Lung (tissue), 16 donors: ENCODE data around the gene FBXL12. TPM values are rescaled to one million over a fixed set of nuclear protein-coding genes. Genes with fewer than 3 reads are reported as not detected.

Source experiments
- ATAC-seq: fragments of 200-7000 bp; cut with Tn5 transposase; one replicate; pipeline ENCODE4 v1.9.1; 2020; ENCODE audit warnings: moderate number of reproducible peaks; ENCODE audit not compliant: insufficient read depth, low FRiP score
- DNase-seq, 3 donors: peaks; one replicate each; pipeline ENCODE4 v3.0.0-alpha.2; 2013 to 2017
- H3K27ac ChIP-seq, 2 donors: one replicate each; pipeline ENCODE4 v1.5.1; 2013; ENCODE audit warnings: mild to moderate bottlenecking in 2 of 2, moderate library complexity in 2 of 2, control low read depth in 1 of 2, inconsistent platforms in 1 of 2, low read depth in 1 of 2, low read length in 1 of 2
- H3K27me3 ChIP-seq, 3 donors: one replicate each; pipeline ENCODE4 v1.5.1; 2013; ENCODE audit warnings: low read length in 2 of 3; ENCODE audit not compliant: control insufficient read depth in 3 of 3, insufficient read depth in 3 of 3
- H3K36me3 ChIP-seq, 4 donors: one replicate each; pipeline ENCODE4 v1.5.1; 2013; ENCODE audit warnings: low read length in 4 of 4, mild to moderate bottlenecking in 1 of 4, moderate library complexity in 1 of 4; ENCODE audit not compliant: control insufficient read depth in 4 of 4, insufficient read depth in 4 of 4
- H3K4me1 ChIP-seq, 5 donors: one replicate each; pipeline ENCODE4 v1.5.1; 2013; ENCODE audit warnings: low read length in 5 of 5, mild to moderate bottlenecking in 2 of 5, moderate library complexity in 1 of 5; ENCODE audit not compliant: control insufficient read depth in 5 of 5, insufficient read depth in 5 of 5
- H3K4me3 ChIP-seq: one replicate; pipeline ENCODE4 v1.5.1; 2013; ENCODE audit warnings: mild to moderate bottlenecking, control low read depth, moderate library complexity
- H3K9ac ChIP-seq, 2 donors: one replicate each; pipeline ENCODE4 v1.5.1; 2013; ENCODE audit warnings: low read length in 2 of 2, control low read depth in 1 of 2; ENCODE audit not compliant: insufficient read depth in 1 of 2
- H3K9me3 ChIP-seq, 4 donors: one replicate each; pipeline ENCODE4 v1.5.1; 2013; ENCODE audit warnings: low read length in 3 of 4, mild to moderate bottlenecking in 1 of 4, moderate library complexity in 1 of 4; ENCODE audit not compliant: control insufficient read depth in 4 of 4, insufficient read depth in 3 of 4
- CTCF ChIP-seq: IDR thresholded peaks from 2 replicates; pipeline ENCODE4 v1.5.1; 2012; ENCODE audit warnings: mild to moderate bottlenecking; ENCODE audit errors: control extremely low read depth, extremely low read depth
- WGBS, 2 donors: extraction: QIAGEN DNeasy Blood & Tissue Kit; methylation state at CpG; one replicate each; pipeline ENCODE4 v1.1.7; 2013; 5-methylcytosine and 5-hydroxymethylcytosine counted together
- long read RNA-seq, 5 donors: transcript quantifications; one replicate each; lab custom pipeline, GENCODE V29; 2026
- polyA plus RNA-seq, 2 donors: library from polyadenylated mRNA; stranded (reverse); fragments of 200-250 nt; gene quantifications; one replicate each; pipeline ENCODE4 v1.2.1, GENCODE V29; 2013
- total RNA-seq, 2 donors: library from RNA; depleted of rRNA in 1 of 2; stranded (reverse); fragments of >200 nt in 1 of 2; gene quantifications; one replicate each; pipeline ENCODE4 v1.2.1, GENCODE V29; 2014 to 2021
- donor health status: control.
- donor health status: control.
- donor health status: Bipolar disorder and iron deficiency.
- donor health status: healthy.
- donor health status: DM: yes; HTN: yes; CAD: no.

FBXL12 gene
- 10 to 100 TPM; 23.1 to 26.7 TPM for total RNA-seq
- polyA plus RNA-seq: 10 to 100 TPM; 18.8 to 27.0 TPM
- long read RNA-seq, donor 1, transcript FBXL12-206 (3 exons, 1,843 nt): minor isoform, 6 of 22 reads
- long read RNA-seq, donor 1, transcript FBXL12-201 (3 exons, 1,852 nt): major isoform, 10 of 22 reads
- long read RNA-seq, donor 1, partial matches to known transcripts: 0 of 22 reads
- long read RNA-seq, donor 1, other reads (novel, unspliced or antisense): 0 of 22 reads
- long read RNA-seq, donor 2, transcript FBXL12-201 (3 exons, 1,852 nt): major isoform, 5 of 6 reads
- long read RNA-seq, donor 2, partial matches to known transcripts: 0 of 6 reads
- long read RNA-seq, donor 2, other reads (novel, unspliced or antisense): 0 of 6 reads
- long read RNA-seq, donor 3, transcript FBXL12-201 (3 exons, 1,852 nt): major isoform, 6 of 472 reads
- long read RNA-seq, donor 3, partial matches to known transcripts: 409 of 472 reads
- long read RNA-seq, donor 3, other reads (novel, unspliced or antisense): 52 of 472 reads
- long read RNA-seq, donor 4, partial matches to known transcripts: 310 of 339 reads
- long read RNA-seq, donor 4, other reads (novel, unspliced or antisense): 15 of 339 reads
- long read RNA-seq, donor 5, transcript FBXL12-201 (3 exons, 1,852 nt): major isoform, 19 of 914 reads
- long read RNA-seq, donor 5, partial matches to known transcripts: 808 of 914 reads
- long read RNA-seq, donor 5, other reads (novel, unspliced or antisense): 79 of 914 reads

GRCh38 chr19:9818734-9819595 lies at the start of gene FBXL12:
Gene FBXL12, minus strand, starts transcription at chr19:9819079. Its CDS starts 266 bp downstream, at chr19:9818813.
- Histone ChIP-seq H3K36me3 (peaks cover 0 to 4% (median 1%) of the 10 kb centered on the region in 4 donors), H3K4me1 (peaks cover 0 to 14% (median 6%) of the 10 kb centered on the region in 5 donors), H3K9ac (peak within 1 kb of the TSS; percentile 73 to 93), H3K27me3 (no peaks in the 10 kb centered on the region), H3K4me3 (peak within 1 kb of the TSS; percentile 96), H3K27ac (peak within 1 kb of the TSS; percentile 94 to 99), H3K9me3 (peaks cover 0 to 2% (median 0%) of the 10 kb centered on the region in 4 donors)
- DNase-seq: peak; percentile 100
- no peak for TF ChIP-seq CTCF
- 0 to 1% methylated on average over 82 of the region's 82 CpGs for WGBS, 2 donors
- ATAC-seq: peak; percentile 95

- Histone ChIP-seq H3K4me1 (no peaks in the 10 kb centered on the region), H3K27ac (no peak overlapping the region), H3K9me3 (peaks cover 0 to 2% (median 0%) of the 10 kb centered on the region in 4 donors), H3K27me3 (no peaks in the 10 kb centered on the region), H3K36me3 (no peaks in the 10 kb centered on the region), H3K9ac (no peak overlapping the region), H3K4me3 (no peak overlapping the region)
- TF ChIP-seq CTCF: no peak
- no peak for DNase-seq
- WGBS, 2 donors: 86 to 89% methylated on average over 16 of the region's 16 CpGs
- ATAC-seq: no peak
These were observed 47.0 kb upstream of the FBXL12 start for GRCh38 chr19:9865732-9866501.

- 83 to 87% methylated on average over 5 of the region's 5 CpGs for WGBS, 2 donors
- no peak overlapping the region for H3K4me3 ChIP-seq
- H3K27ac ChIP-seq: no peak overlapping the region
- H3K27me3 ChIP-seq: no peaks in the 10 kb centered on the region
- no peak for DNase-seq
- no peak for TF ChIP-seq CTCF
- H3K9me3 ChIP-seq: no peaks in the 10 kb centered on the region
- no peaks in the 10 kb centered on the region for H3K4me1 ChIP-seq
- no peaks in the 10 kb centered on the region for H3K36me3 ChIP-seq
- H3K9ac ChIP-seq: no peak overlapping the region
- ATAC-seq: no peak
These were observed 44.9 kb upstream of the FBXL12 start for GRCh38 chr19:9863759-9864158.
